ENCODE measurements around the gene ATG4D. TPM values are rescaled to one million over a fixed set of nuclear protein-coding genes. Genes with fewer than 3 reads are reported as not detected.

The ATG4D gene
- total RNA-seq, 4 donors from 2014 or later = 79.9 to 164 (median 100) TPM

DNA sequence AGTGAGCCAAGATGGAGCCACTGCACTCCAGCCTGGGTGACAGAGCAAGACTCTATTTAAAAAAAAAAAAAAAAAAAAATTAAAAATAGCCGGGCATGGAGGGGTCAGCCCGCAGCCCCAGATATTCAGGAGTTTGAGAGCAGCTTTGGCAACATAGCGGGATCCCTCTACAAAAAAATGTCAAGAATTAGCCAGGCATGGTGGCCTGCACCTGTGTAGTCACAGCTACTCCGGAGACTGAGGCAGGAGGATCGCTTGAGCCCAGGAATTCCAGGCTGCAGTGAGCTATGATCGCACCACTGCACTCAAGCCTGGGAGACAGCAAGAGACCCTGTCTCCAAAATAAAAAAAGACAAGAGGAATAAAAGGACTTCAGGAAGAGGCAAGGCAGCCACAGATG lies 42.7 kb downstream of the ATG4D start:
- 30 to 68% methylated on average over 3 to 6 of the region's 6 CpGs for WGBS, 2 donors (ENCODE audit: low coverage in 1 of 2)
- peaks cover 23% of the 10 kb centered on the region for H3K27me3 ChIP-seq
- intact Hi-C loops (cut with DNase I; ENCODE audit: low total_unique reads) (no loop called here), in situ Hi-C loops (cut with MboI; ENCODE audit: low pct_ligation_motif_present in 1 of 4, low pct_unique_long_range_greater_than_20kb in 1 of 4, low sequenced_read_pairs in 3 of 4) (loop anchor here in 1 of 4 donors (10.0 kb wide), 1 partner anchor 58 kb away; no protein-coding TSS in a partner anchor)
- DNase-seq = no peak
- peaks cover 0 to under 1% (median 0%) of the 10 kb centered on the region in 4 donors for H3K4me1 ChIP-seq
- peak overlapping the region in 3 of 4 donors; percentile 46 to 65 (median 53) for H3K4me3 ChIP-seq
- no peaks in the 10 kb centered on the region for H3K36me3 ChIP-seq
- H3K27ac ChIP-seq = peak overlapping the region; percentile 53 to 76 (median 66)
- TF ChIP-seq CTCF (IDR thresholded peaks at IDR 0.05) (no peak), POLR2A (IDR thresholded peaks at IDR 0.05) (no peak), EP300 (IDR thresholded peaks at IDR 0.05; ENCODE audit: low read depth) (no peak), POLR2AphosphoS5 (IDR thresholded peaks at IDR 0.05) (no peak)
- H3K9me3 ChIP-seq = no peaks in the 10 kb centered on the region

DNA sequence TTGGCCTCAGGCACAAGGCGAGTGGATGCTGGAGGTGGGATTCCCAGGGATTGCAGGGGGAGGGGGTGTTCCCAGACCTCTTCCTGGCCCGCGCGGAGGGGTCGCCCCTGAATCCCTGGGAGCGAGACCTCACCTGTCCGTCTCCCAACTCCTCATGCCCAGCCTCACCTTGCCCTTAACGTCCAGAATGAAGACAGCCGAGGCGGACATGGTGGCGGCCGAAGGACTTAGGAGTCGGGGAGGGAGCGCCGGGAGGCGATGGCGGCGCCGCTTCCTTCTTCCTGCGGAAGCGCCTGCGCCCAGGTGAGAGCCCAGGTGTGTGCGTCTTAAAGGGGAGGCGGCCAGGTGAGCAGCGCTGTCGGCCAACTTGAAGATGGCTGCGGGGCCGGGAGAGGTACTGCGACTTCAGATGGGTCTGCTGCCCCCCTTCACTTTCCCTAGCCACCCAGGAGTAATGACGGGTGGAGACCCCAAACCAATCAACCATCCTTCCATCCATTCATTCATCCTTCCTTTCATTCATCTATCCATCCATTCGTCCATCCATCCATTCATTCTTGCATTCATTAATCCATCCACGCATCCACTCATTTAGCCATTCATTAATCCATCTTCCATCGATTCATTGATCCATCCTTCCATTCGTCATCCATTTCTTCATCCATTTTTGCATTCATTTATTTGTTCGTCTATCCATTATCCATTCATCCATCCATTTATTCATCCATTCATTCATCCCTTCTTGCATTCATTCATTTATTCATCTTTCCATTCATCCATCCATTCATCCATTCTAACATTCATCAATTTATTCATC lies 43.5 kb downstream of the ATG4D start, which contains the start of gene AP1M2:
Gene AP1M2 (minus strand): TSS at position 291 of the 817 bp plus-strand sequence. CDS start 81 bp downstream, at position 210.
- intact Hi-C loops (cut with DNase I; ENCODE audit: low total_unique reads) = no loop called here
- DNase-seq = peak; percentile 69
- WGBS, 2 donors (ENCODE audit: low coverage in 1 of 2) = 24 to 58% methylated on average over 6 to 33 of the region's 35 CpGs

GRCh38 chr19:10587839-10588150 lies 44.1 kb downstream of the ATG4D start:
- intact Hi-C loops (cut with DNase I; ENCODE audit: low total_unique reads) (no loop called here), in situ Hi-C loops (cut with MboI; ENCODE audit: low pct_ligation_motif_present in 1 of 4, low pct_unique_long_range_greater_than_20kb in 1 of 4, low sequenced_read_pairs in 3 of 4) (loop anchor here in 1 of 4 donors (10.0 kb wide), 1 partner anchor 57 kb away; no protein-coding TSS in a partner anchor)
- no peak overlapping the region for H3K4me3 ChIP-seq
- no peaks in the 10 kb centered on the region for H3K36me3 ChIP-seq
- no peaks in the 10 kb centered on the region for H3K9me3 ChIP-seq
- DNase-seq = no peak
- WGBS, 2 donors (ENCODE audit: low coverage in 1 of 2) = 69 to 83% methylated on average over 2 of the region's 2 CpGs
- TF ChIP-seq POLR2AphosphoS5 (IDR thresholded peaks at IDR 0.05) = no peak
- no peak for TF ChIP-seq POLR2A (IDR thresholded peaks at IDR 0.05)
- H3K27ac ChIP-seq = no peak overlapping the region
- peaks cover 23% of the 10 kb centered on the region for H3K27me3 ChIP-seq
- H3K4me1 ChIP-seq = no peaks in the 10 kb centered on the region

More for the DNA sequence above, 43.5 kb downstream of the ATG4D start, which contains the start of gene AP1M2:
- peak within 1 kb of the TSS; percentile 53 to 76 (median 66) for H3K27ac ChIP-seq
- in situ Hi-C loops (cut with MboI; ENCODE audit: low pct_ligation_motif_present in 1 of 4, low pct_unique_long_range_greater_than_20kb in 1 of 4, low sequenced_read_pairs in 3 of 4) = loop anchor here in 1 of 4 donors (10.0 kb wide), 1 partner anchor 58 kb away; no protein-coding TSS in a partner anchor
- H3K27me3 ChIP-seq = peaks cover 23% of the 10 kb centered on the region
- no peaks in the 10 kb centered on the region for H3K4me1 ChIP-seq
- no peaks in the 10 kb centered on the region for H3K36me3 ChIP-seq
- H3K4me3 ChIP-seq = peak within 1 kb of the TSS in 3 of 4 donors; percentile 46 to 65 (median 53)
- TF ChIP-seq POLR2AphosphoS5 (IDR thresholded peaks at IDR 0.05) (peak in 2 of 3 donors; percentile 26 to 53), POLR2A (IDR thresholded peaks at IDR 0.05) (peak; percentile 44), CTCF (IDR thresholded peaks at IDR 0.05) (no peak), EP300 (IDR thresholded peaks at IDR 0.05; ENCODE audit: low read depth) (no peak)
- H3K9me3 ChIP-seq = no peaks in the 10 kb centered on the region

- no peaks in the 10 kb centered on the region for H3K36me3 ChIP-seq
- H3K27ac ChIP-seq = peak overlapping the region in 2 of 4 donors; percentile 9 to 26
- peaks cover 0 to 34% (median 2%) of the 10 kb centered on the region in 4 donors for H3K4me1 ChIP-seq
- 96% methylated on average over 7 of the region's 7 CpGs; no CpG with 5 or more reads in 1 of the 2 donors for whole genome bisulfite sequencing, 2 donors (ENCODE audit: low coverage in 1 of 2)
- in situ Hi-C loops (cut with MboI; ENCODE audit: low pct_ligation_motif_present in 1 of 4, low pct_unique_long_range_greater_than_20kb in 1 of 4, low sequenced_read_pairs in 3 of 4) = no loop called here
- no peak for DNase-seq
- no peak for TF ChIP-seq POLR2AphosphoS5 (IDR thresholded peaks at IDR 0.05)
- no peak for TF ChIP-seq EP300 (IDR thresholded peaks at IDR 0.05; ENCODE audit: low read depth)
- no peak for TF ChIP-seq CTCF (IDR thresholded peaks at IDR 0.05)
- TF ChIP-seq POLR2A (IDR thresholded peaks at IDR 0.05) = no peak
- intact Hi-C loops (cut with DNase I; ENCODE audit: low total_unique reads) = no loop called here
- peaks cover 10% of the 10 kb centered on the region for H3K27me3 ChIP-seq
- H3K9me3 ChIP-seq = no peaks in the 10 kb centered on the region
- H3K4me3 ChIP-seq = no peak overlapping the region
Measured at GRCh38 chr19:10593148-10593547, 49.4 kb downstream of the ATG4D start.

Data from transverse colon (tissue), 4 donors.